Right ventricle myocardium inferior (tissue), 1 donor: ENCODE measurements around the gene EPG5. TPM values are rescaled to one million over a fixed set of nuclear protein-coding genes. Genes with fewer than 3 reads are reported as not detected.
"Not testable (repeated sequence)": the region's sequence is repeated elsewhere in the genome, so short reads cannot be mapped to it uniquely, and the experiment has no call there.

ENCODE experiments used
- ATAC-seq: fragments of 200-7000 bp; cut with Tn5 transposase; one replicate; pipeline ENCODE4 v1.9.1; 2020; ENCODE audit warnings: mild to moderate bottlenecking, moderate library complexity
- DNase-seq: peaks from one replicate; pipeline ENCODE4 v3.0.0; 2021; ENCODE audit errors: missing footprints
- intact Hi-C: fragments of 100-400 bp; cut with DNase I; formaldehyde crosslinking; loops from one replicate; pipeline ENCODE4 v1.11.0; 2022
- total RNA-seq: library from RNA; stranded (reverse); fragmentation: NEBNext Ultra II Directional; extraction: Animal tissue kit (Norgen Biotek cat#: 25700); gene quantifications from one replicate; pipeline ENCODE4 v1.2.1, GENCODE V29; 2021
- donor health status: DM: no; HTN: yes; CAD: no; lungs with severe emphysema.

EPG5 gene
- total RNA-seq, 1 donor from 2014 or later, result 18.2 TPM

DNA sequence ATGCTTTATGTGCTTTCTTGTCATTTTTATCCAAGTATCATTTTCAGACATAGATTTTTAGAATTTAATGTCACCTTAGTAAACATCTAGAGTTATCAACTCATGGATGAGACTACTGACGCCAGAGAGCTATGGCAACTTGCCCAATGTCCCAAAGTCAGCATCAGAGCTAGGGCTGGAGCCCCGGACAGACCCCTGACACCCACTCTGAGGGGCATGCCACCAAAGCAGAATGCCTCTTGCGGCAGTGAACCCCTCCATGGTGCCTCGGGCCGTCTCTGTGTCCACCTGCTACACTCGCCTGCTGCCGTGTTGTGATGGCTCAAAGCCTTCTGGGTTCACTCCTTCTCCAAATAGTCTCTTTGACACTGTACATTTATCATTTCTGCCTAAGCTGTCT is 136.2 kb downstream of the EPG5 start:
- intact Hi-C loops, result no loop called here
- DNase-seq (no peak), ATAC-seq (no peak)

DNA sequence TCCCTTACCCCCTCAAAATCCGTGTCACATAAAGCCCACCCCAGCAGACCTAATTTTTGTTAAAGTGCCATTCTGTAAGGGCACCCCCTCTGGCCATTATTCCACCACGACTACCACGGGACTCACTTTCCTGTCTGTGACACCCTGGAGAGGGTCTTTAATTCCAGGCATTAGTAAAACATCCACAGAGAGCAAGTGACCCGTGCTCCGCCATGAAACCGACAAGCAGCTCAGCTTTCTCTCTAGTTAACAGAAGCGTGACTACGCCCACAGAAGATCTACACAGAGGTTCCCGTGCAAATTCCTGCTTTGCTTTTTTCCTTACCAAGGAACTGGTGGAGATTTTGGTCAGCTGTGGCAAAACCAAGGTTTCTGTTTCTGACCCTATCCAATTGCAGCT is 137.3 kb downstream of the EPG5 start:
- ATAC-seq (no peak), DNase-seq (no peak)
- intact Hi-C loops, result no loop called here

DNA sequence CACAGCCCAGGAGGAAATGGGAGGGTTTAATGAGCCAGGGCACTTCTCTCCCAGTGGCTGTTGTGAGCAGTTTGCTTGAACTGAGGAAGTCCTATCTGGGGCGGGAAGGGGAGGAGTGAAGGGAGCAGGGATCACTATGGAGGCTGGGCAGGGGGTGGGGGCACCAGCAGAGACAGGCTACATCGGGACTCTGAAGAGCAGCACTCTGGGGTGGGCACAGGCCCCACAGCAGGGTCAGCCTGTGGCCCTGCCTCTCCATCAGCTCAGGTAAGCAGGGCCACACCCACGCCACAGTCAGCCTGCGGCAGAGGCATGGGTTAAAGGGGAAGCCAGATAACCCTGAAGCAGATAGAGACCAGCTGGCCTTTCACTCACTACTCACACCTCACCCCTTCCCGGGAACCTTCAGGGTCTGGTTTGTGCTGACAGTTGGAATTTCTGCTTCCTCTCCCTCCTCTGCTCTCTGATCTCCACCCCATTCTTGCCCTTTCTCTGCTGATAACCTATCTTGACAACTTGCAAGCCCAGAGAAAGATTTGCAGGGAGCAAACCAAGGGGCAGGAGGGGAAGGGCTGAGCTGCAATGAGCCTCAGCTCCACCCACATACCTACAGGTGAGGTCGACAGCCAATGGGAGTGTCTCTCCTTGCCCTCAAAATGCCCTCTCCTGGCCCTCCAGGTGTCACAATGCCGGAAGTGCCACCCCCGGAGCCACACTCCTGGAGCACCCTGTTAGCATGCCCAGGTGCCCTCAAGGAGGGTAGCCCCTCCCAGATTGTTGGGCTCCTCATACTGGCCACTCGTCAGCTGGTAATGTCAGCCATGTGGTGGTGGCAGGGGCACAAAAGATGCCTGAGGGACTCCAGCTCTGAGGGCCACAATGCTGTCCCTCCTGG is 138.0 kb downstream of the EPG5 start:
- peak; percentile 62 for ATAC-seq
- no peak for DNase-seq
- intact Hi-C loops, result no loop called here

DNA sequence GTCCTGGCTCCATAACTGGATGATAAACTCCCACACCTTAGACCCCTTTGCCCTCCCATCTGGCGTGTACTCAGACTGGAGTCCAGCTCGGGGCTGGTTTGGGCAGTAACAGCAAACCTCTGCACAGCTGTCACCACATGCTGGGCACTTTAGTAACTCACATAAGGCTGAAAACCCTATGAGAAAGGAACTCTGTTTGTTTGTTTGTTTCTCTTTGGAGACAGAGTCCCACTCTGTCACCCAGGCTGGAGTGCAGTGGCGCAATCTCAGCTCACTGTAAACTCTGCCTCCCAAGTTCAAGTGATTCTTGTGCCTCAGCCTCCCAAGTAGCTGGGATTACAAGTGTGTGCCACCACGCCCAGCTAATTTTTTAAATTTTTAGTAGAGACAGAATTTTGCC is 140.4 kb downstream of the EPG5 start:
- DNase-seq, ATAC-seq, intact Hi-C loops: not testable (repeated sequence)

DNA sequence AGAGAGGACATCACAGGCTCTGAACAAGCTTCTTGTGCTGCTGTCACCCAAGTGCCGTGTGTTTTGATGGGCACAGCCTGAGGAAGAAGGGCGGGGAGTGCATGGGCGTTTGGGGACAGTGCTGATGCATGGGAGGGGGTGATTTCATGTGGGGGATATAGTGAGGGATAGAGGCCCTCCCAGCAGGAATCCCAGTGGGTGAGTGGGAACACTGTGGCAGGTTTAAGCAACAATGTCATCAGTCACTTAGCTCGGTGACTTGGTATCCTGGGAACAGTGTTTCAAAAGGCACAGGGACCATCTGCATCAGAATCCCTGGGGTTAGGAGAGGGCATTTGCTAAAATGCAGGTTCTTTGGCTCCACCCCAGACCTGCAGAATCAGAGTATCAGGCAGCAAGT is 141.0 kb downstream of the EPG5 start:
- no peak for ATAC-seq

DNA sequence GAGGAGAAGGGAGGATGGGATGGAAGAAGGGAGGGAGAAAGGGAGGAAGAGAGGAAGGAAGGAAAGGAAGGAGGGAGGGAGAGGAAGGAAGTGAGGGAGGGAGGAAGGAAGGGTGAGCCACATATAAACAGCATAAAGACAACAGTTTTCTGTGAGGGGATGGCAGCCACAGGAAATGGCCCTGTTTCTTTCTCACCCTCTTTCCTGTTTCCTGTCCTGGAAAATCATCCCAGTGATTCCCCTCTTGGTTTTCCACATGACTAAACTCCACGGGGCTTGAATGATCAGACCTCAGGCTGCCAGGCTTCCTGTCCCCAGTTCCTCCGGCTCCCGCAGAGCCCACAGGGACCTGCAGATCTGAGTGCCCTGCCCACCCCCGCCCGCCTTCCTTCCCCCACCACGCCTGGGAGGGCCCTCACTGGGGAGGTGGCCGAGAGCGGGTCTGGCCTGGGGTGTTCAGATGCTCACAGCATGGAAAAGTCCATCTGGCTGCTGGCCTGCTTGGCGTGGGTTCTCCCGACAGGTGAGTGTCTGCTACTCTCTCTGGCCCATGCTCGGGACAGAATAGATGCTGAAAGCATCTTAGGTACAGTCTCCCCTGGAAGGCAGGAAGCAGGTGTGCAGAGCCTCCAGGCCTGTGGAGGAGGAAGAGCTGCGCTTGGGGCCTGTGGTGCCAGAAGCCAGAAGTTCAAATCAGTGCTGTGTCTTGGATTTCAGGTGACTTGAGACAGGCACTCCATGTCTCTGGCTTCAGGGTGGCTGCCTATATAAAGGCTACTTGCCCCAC is 141.7 kb downstream of the EPG5 start, which contains the start of gene SIGLEC15:
Gene SIGLEC15, plus strand, starts transcription at position 418 of the 787 bp plus-strand sequence. Its CDS starts 54 bp downstream, at position 472.
- intact Hi-C loops, result no loop called here
- no peak for DNase-seq
- no peak for ATAC-seq

More for the DNA sequence above, 141.0 kb downstream of the EPG5 start:
- no peak for DNase-seq
- intact Hi-C loops, result no loop called here

DNA sequence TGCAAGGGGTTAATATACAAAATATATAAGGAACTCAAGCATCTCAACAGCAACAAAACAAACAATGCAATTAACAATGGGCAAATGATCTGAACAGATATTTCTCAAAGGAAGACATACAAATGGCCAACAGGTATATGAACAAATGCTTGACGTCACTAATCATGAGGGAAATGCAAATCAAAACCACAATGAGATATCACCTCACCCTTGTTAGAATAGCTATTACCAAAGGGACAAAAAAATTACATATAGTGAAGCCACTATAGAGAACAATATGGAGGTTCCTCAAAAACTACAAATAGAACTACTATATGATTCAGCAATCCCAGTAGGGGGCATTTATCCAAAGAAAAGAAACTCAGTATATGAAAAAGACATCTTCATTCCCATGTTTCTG is 145.4 kb downstream of the EPG5 start:
- intact Hi-C loops, result no loop called here

DNA sequence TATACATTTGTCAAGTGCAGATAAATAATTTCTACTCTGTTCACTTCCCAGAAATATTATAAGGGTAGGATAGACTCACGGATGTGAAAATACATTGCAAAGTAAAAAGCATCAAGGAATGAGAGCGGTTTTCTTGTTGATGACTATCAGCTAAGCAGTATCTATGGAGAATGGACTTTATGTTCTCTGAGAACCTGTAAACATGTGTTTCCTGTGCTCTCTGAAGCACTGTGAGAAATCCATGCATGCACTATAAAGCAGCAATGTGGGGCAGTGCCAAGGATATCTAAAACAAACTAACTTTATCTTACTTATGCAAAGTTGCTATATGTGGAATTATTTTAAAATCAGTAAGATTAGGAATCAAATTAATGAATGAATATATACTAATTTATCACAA is 146.1 kb downstream of the EPG5 start:
- intact Hi-C loops, result no loop called here
- ATAC-seq, result no peak
- DNase-seq, result no peak

More for the DNA sequence above, 145.4 kb downstream of the EPG5 start:
- DNase-seq, result no peak
- no peak for ATAC-seq

DNA sequence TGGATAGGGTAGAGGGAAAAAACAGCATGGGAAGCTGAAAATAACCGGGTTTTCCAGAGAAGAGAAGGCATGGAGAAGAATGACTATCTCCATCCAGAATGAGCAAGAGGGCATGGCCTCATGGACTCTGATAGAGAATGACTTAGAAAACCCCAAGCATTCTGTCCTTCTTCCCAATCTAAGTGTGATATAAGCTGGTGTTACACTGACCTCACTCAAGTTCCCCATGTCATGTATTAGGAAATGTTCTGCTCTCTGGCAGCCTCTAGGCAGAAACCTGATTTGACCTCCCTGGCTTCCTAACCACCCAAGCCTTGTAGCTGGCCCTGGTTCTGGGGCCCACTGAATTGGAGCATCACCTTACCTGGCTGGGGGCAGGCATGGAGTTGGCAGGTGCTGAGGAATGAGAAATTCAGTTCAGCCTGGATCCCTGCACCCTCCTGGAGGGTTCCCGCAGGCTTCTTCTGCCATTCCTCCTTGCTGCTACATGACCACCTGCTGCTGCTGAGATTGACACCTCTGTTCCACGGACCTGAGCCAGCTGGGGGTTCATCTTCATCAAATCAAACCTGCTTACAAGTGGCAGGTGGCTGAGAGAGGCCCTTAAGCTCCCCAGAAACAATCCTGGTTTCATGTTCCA is 146.9 kb downstream of the EPG5 start:
- ATAC-seq (no peak), DNase-seq (no peak)
- intact Hi-C loops, result no loop called here

DNA sequence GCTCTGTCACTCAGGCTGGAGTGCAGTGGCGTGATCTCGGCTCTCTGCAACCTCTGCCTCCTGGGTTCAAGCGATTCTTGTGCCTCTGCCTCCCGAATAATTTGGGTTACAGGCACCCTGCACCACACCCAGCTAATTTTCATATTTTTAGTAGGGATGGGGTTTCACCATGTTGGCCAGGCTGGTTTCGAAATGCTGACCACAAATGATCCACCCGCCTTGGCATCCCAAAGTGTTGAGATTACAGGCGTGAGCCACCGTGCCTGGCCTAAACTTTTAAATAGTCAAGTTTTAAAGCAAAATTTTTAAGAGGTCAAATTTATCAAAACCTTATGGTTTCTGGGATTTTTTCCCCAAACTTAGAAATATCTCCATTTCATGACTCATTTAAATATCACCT is 148.4 kb downstream of the EPG5 start:
- DNase-seq, intact Hi-C loops, ATAC-seq: not testable (repeated sequence)

DNA sequence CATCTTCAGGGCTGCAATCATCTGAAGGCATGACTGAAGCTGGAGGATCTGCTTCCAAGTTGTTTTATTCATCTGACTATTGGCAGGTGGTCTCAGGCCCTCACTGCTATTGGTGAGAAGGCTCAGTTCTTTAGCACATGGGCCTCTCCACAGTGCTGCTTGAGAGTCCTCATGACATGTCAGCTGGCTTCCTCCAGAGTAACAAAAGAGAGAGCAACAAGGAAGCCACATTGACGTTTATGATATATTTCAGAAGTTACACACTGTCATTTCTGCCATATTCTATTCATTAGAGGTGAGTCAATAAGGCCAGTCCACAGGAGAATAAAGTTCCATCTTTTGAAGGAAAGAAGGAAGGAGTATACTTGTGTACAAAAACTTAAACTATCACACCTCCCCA is 149.6 kb downstream of the EPG5 start:
- no peak for DNase-seq
- intact Hi-C loops, result no loop called here
- ATAC-seq, result no peak

DNA sequence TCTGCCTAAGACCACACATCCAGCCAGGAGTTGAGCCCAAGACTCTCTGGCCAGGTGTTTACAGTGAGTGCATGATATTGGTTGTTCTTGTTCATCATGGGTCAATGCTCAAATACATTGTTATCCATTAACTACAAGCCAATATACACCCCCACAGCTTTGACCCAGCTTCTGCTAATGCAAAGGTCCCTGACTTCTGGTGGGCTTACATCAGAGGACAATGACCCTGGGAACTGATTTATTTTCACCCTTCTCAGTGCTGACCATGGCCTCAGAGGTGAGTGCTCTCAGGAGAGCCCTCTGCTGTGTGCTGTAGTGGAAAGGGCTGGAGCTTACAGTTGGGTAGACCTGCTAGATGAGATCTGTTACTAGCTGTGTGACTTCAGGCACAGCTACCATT is 152.4 kb downstream of the EPG5 start:
- ATAC-seq, DNase-seq, intact Hi-C loops: not testable (repeated sequence)

DNA sequence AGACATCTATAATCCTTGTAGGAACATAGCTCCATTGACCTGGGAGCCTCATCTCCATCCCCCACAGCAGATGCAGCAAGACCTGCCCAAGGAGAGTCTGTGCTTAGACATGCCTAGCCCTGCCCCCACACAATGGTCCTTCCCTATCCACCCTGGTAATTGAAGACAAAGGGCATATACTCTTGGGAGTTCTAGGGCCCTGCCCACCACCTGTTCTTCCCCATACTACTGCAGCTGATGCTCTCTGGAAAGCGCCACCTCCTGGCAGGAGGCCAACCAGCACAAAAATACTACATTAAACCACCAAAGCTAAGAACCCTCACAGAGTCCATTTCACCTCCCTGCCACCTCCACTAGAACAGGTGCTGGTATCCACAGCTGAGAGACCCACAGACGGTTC is 160.0 kb downstream of the EPG5 start:
- intact Hi-C loops, ATAC-seq, DNase-seq: not testable (repeated sequence)

DNA sequence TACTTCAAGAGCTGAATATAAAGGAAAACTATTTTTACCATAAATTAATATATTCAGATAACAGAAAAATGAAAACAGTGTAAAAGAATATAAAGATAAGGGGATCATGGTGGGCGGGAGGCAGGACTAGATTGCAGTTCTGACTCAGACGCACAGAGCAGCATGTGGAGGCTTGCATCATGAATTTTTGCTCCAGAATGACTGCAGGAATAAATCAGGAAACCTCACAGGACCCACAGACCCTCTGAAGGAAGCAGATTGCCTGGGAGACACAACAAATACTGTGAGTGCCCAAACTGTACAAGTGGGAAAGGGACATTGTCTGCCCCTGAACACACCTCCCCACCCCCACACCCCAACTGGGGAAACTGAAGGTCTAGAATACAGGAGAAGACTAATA is 160.9 kb downstream of the EPG5 start:
- DNase-seq, result no peak
- ATAC-seq, result no peak
- intact Hi-C loops, result no loop called here

DNA sequence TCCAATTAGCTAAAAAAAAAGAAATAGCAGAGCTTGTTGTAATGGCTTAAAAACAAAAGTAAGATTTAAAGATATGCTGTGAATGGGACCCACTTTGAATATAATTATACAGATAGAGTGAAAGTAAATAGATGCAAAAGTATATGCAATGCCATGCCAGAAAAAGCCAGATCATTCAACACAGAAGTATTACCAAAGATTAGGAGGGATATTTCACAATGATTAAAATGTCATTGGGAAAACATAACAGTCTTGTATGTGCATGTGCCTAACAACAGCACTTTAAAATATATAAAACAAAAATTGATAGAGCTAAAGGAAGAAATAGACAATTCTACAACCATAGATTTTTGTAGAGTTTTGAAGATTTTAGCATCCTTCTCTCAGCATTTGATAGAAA is 161.6 kb downstream of the EPG5 start:
- no peak for ATAC-seq
- DNase-seq, result no peak

DNA sequence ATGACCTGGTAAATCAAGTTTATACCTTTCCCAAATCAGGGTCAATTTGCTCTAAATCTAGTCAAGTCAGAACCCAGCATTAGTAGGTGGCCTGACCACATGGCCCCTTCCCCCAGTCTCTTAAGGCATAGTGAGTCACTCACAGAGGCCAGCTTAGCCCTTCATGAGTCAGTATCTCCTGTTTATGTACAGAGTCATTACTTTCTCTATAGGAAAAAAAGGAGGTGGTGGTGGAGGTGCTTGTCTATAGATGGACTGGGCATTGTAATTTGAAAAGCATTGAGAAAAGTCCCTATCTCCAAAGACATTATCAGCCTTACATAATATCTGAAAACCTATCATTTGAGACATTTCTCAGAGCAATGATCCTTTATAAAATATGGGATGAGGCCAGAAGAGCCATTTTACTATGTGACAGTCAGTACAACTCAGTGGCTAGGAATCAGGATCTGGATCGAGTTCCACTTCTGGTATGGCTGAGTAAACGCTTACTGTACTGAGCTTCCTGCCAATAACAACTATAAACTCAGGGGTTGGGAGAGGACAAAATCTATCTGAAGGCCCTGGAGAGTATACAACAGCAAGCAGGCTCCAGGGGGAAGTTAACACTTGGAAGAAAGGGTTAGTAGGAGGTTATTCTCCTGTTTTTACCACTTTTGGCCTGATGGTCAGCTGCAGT is 164.2 kb downstream of the EPG5 start:
- intact Hi-C loops, result no loop called here
- DNase-seq (no peak), ATAC-seq (no peak)

More for the DNA sequence above, 161.6 kb downstream of the EPG5 start:
- intact Hi-C loops, result no loop called here

DNA sequence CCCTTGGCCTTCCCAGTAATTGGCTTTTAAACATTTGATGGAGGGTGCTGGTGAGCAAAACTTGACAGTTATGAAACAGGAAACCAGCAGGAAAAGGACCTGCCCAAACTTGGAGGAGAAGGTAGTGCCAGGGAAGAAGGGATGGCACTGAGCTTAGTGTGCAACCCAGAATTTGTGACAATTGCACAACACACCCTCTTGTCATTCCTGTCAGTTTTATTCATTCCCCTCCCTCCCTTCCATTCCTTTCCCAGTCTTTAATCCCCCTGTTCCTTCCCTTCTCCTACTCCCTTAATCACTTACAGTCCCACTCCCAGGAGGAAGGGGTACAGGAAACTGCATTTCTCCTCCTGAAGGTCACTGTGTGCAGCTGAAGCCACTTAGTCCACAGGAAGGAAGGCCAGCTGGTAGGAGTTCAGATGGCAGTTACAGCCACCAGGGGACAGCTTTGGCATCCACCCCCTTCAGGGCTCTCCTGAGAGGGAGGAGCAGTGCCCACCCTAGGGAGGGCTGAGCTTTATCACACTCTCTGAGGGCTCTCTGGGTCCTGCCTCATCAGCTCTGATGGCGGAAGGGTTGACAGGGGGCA is 165.6 kb downstream of the EPG5 start:
- ATAC-seq, result no peak
- intact Hi-C loops, result no loop called here
- DNase-seq, result no peak
